ENCODE data around the gene FTO. TPM values are rescaled to one million over a fixed set of nuclear protein-coding genes. Genes with fewer than 3 reads are reported as not detected.

Gene FTO
- total and polyA plus RNA-seq, 12 donors = 17.8 to 310 (median 156) TPM

DNA sequence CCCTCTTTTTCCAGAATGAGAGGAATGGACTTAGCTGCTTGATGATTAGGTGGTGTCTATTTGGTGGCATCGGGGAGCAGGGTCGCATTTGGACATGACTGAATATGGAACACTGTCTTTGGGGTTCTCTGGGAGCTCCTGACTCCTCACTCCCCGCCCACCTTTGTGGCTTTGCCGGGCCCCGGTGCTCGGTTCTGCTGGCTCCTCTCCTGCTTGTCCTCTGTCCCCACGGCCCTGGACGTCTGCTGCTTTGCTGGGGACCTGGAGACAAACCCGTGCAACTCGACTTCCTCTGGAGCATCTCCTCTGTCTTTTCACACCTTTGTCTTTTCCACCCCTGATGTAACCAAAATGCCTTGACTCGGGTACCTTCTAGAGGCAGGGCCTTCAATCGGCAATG is 446.9 kb downstream of the FTO start:
- WGBS, 4 donors = 85 to 88% (median 87%) methylated on average over 12 of the region's 12 CpGs
- intact Hi-C loops (cut with DNase I) = no loop called here
- no peak overlapping the region for H3K27ac ChIP-seq
- H3K9me3 ChIP-seq (replicated peaks in 1 of 3) = no peaks in the 10 kb centered on the region
- no peak for DNase-seq
- no peaks in the 10 kb centered on the region for H3K36me3 ChIP-seq (replicated peaks in 1 of 2)
- H3K4me3 ChIP-seq = no peak overlapping the region
- H3K4me1 ChIP-seq (replicated peaks in 1 of 2) = no peaks in the 10 kb centered on the region
- H3K27me3 ChIP-seq = no peaks in the 10 kb centered on the region
- TF ChIP-seq, protein P1, sequence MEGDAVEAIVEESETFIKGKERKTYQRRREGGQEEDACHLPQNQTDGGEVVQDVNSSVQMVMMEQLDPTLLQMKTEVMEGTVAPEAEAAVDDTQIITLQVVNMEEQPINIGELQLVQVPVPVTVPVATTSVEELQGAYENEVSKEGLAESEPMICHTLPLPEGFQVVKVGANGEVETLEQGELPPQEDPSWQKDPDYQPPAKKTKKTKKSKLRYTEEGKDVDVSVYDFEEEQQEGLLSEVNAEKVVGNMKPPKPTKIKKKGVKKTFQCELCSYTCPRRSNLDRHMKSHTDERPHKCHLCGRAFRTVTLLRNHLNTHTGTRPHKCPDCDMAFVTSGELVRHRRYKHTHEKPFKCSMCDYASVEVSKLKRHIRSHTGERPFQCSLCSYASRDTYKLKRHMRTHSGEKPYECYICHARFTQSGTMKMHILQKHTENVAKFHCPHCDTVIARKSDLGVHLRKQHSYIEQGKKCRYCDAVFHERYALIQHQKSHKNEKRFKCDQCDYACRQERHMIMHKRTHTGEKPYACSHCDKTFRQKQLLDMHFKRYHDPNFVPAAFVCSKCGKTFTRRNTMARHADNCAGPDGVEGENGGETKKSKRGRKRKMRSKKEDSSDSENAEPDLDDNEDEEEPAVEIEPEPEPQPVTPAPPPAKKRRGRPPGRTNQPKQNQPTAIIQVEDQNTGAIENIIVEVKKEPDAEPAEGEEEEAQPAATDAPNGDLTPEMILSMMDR (IDR thresholded peaks at IDR 0.05) = no peak
- TF ChIP-seq POLR2A (IDR thresholded peaks at IDR 0.05) = no peak

DNA sequence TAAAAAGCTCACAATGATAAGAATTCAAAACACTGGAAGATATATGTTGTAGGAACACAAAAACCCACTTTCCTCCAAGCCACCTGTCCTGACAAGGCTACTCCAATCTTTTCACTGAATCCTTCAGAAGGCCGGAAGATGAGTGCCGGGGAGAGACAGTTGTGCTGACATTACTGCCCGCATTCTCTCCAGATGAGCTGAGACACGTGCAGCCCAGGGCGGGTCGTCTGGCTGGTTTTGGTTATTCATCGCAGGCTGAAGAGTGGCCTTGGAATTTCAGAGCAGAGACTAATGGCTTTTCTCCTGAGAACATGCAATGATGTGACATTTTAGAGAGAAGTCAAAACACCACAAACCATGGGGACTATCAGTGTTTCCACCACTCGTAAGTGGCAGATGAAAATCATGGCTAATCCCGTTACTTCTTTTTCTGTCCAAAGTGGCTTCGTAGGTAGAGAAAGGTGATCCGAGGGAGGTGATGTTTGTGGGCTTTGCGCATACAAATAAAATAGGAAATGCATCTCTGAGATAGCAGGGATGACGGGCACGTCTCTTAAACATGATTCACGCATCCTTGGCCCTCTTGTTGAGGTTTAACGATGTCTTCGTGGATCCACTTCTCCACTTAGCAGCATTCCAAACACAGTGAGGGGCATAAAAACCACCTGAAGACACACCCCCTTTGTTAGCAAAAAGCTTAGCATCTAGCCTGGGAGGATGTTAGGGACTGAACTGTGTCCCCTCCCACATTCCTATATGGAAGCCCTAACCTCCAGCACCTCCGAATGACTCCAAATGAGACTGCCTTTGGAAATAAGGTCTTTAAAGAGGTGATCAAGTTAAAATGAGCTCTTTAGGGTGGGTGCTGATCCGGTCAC is 448.6 kb downstream of the FTO start:
- Histone ChIP-seq H3K27ac (no peak overlapping the region), H3K4me1 (replicated peaks in 1 of 2) (no peaks in the 10 kb centered on the region), H3K9me3 (replicated peaks in 1 of 3) (no peaks in the 10 kb centered on the region), H3K27me3 (no peaks in the 10 kb centered on the region), H3K36me3 (replicated peaks in 1 of 2) (no peaks in the 10 kb centered on the region), H3K4me3 (no peak overlapping the region)
- peak in 2 of 7 donors; percentile 20 to 26 for DNase-seq
- intact Hi-C loops (cut with DNase I) = no loop called here
- TF ChIP-seq, protein P1 (IDR thresholded peaks at IDR 0.05) = no peak
- no peak for TF ChIP-seq POLR2A (IDR thresholded peaks at IDR 0.05)
- 71 to 76% (median 73%) methylated on average over 19 of the region's 19 CpGs for WGBS, 4 donors

DNA sequence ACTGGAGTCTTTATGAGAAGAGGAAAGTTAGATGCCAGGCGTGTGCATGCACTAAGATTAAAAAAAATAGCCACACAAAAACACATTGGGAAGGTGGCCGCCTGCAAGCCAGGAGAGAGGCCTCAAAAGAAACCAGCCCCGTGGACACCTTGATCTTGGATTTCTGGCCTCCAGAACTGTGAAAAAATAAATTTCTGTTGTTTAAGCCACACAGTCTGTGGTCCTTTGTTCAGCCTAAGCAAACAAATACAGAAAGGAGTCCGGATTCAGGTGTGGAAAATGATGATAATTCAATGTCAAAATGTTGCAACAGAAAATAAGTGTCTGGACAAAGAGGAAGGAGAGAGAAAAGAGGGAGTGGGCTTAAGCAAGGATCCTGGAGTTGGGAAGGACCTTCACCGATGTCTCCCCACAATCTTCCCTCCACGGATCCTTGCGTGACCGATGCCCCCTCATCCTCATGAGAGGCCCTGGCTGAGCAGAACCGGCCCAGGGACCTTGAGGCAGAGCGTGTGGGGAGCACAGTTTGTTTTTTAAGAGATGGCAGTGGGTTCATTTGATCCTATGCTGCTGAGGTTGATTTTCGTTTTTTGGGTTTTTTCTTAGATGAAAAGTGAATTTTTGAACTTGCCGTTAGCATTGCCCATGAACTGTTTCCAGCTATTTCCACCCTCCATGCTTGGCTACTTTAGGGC is 449.4 kb downstream of the FTO start:
- no peak for TF ChIP-seq POLR2A (IDR thresholded peaks at IDR 0.05)
- TF ChIP-seq, protein P1 (IDR thresholded peaks at IDR 0.05) = no peak
- H3K27ac ChIP-seq = no peak overlapping the region
- 90 to 95% (median 90%) methylated on average over 12 of the region's 12 CpGs for WGBS, 4 donors
- DNase-seq = no peak
- H3K4me3 ChIP-seq = no peak overlapping the region
- intact Hi-C loops (cut with DNase I) = no loop called here
- no peaks in the 10 kb centered on the region for H3K36me3 ChIP-seq (replicated peaks in 1 of 2)
- no peaks in the 10 kb centered on the region for H3K4me1 ChIP-seq (replicated peaks in 1 of 2)
- H3K9me3 ChIP-seq (replicated peaks in 1 of 3) = no peaks in the 10 kb centered on the region
- H3K27me3 ChIP-seq = no peaks in the 10 kb centered on the region

- no peak overlapping the region for H3K4me3 ChIP-seq
- H3K27me3 ChIP-seq = no peaks in the 10 kb centered on the region
- no peaks in the 10 kb centered on the region for H3K4me1 ChIP-seq (replicated peaks in 1 of 2)
- no peak for TF ChIP-seq POLR2A (IDR thresholded peaks at IDR 0.05)
- TF ChIP-seq, protein P1 (IDR thresholded peaks at IDR 0.05) = no peak
- no peaks in the 10 kb centered on the region for H3K36me3 ChIP-seq (replicated peaks in 1 of 2)
- no peak overlapping the region for H3K27ac ChIP-seq
- WGBS, 4 donors = 87 to 92% (median 91%) methylated on average over 1 of the region's 1 CpG; no CpG with 5 or more reads in 1 of the 4 donors
- DNase-seq = no peak
- intact Hi-C loops (cut with DNase I) = no loop called here
- no peaks in the 10 kb centered on the region for H3K9me3 ChIP-seq (replicated peaks in 1 of 3)
Measured at GRCh38 chr16:54156349-54156748, 452.4 kb downstream of the FTO start.

Measured in adrenal gland (tissue), 12 donors.